Spleen (tissue), 11 donors: ENCODE measurements around the gene DIP2C. TPM values are rescaled to one million over a fixed set of nuclear protein-coding genes. Genes with fewer than 3 reads are reported as not detected.
"Not testable (repeated sequence)": the region's sequence is repeated elsewhere in the genome, so short reads cannot be mapped to it uniquely, and the experiment has no call there.

ENCODE experiments used
- DNase-seq: peaks from one replicate; pipeline ENCODE4 v3.0.0-alpha.2; 2020
- H3K27ac ChIP-seq, 8 donors: fragments of 200-600 bp; sonication (generic) in 7 of 8; 1 replicate in 4 of 8; 2 replicates in 4 of 8; pipeline versions ENCODE4 v1.5.0 to v1.8.0; 2016 to 2021; ENCODE audit warnings: inconsistent platforms in 4 of 8, mild to moderate bottlenecking in 4 of 8, moderate library complexity in 1 of 8
- H3K27me3 ChIP-seq, 7 donors: fragments of 200-600 bp; sonication (generic) in 6 of 7; replicated peaks in 1 of 7; 1 replicate in 4 of 7; 2 replicates in 3 of 7; pipeline versions ENCODE4 v1.5.0 to v1.8.0; 2016 to 2021; ENCODE audit warnings: inconsistent platforms in 3 of 7, mild to moderate bottlenecking in 1 of 7
- H3K36me3 ChIP-seq, 6 donors: fragments of 200-600 bp; sonication (generic) in 5 of 6; 1 replicate in 4 of 6; 2 replicates in 2 of 6; pipeline versions ENCODE4 v1.5.0 to v1.8.0; 2016 to 2021; ENCODE audit warnings: inconsistent platforms in 2 of 6
- H3K4me1 ChIP-seq, 6 donors: fragments of 200-600 bp; sonication (generic) in 5 of 6; 1 replicate in 3 of 6; 2 replicates in 3 of 6; pipeline versions ENCODE4 v1.5.0 to v1.8.0; 2016 to 2021; ENCODE audit warnings: inconsistent platforms in 3 of 6
- H3K4me3 ChIP-seq, 8 donors: fragments of 200-600 bp; sonication (generic) in 7 of 8; 1 replicate in 4 of 8; 2 replicates in 4 of 8; pipeline versions ENCODE4 v1.5.0 to v1.8.0; 2016 to 2021; ENCODE audit warnings: inconsistent platforms in 4 of 8, mild to moderate bottlenecking in 4 of 8, moderate library complexity in 2 of 8
- H3K9me3 ChIP-seq, 8 donors: fragments of 200-600 bp; sonication (generic) in 7 of 8; 1 replicate in 4 of 8; 2 replicates in 4 of 8; pipeline versions ENCODE4 v1.5.0 to v1.8.0; 2016 to 2021; ENCODE audit warnings: inconsistent platforms in 4 of 8
- CTCF ChIP-seq, 11 experiments: fragments of 200-600 bp in 7 of 11; fragments of 450-650 bp in 4 of 11; sonication (generic) in 4 of 11; IDR thresholded peaks in 8 of 11; conservative IDR thresholded peaks in 3 of 11; 1 replicate in 7 of 11; 2 replicates in 4 of 11; pipeline versions ENCODE4 v1.4.0 to v1.8.0; 2016 to 2021; ENCODE audit warnings: antibody characterized with exemption in 11 of 11, inconsistent platforms in 4 of 11, mild to moderate bottlenecking in 1 of 11
- POLR2A ChIP-seq, 3 donors: fragments of 450-650 bp; IDR thresholded peaks; one replicate each; pipeline ENCODE4 v1.5.1; 2017; ENCODE audit warnings: antibody characterized with exemption in 3 of 3, mild to moderate bottlenecking in 1 of 3
- POLR2AphosphoS5 ChIP-seq, 3 donors: sonication (generic); formaldehyde crosslinking; IDR thresholded peaks; one replicate each; pipeline ENCODE4 v1.5.1; 2017; ENCODE audit warnings: antibody characterized with exemption in 3 of 3
- WGBS, 5 donors: extraction: QIAGEN DNeasy Blood & Tissue Kit in 3 of 5; methylation state at CpG; one replicate each; pipeline versions ENCODE4 v1.1.5 to v1.1.7; 2013 to 2018; 5-methylcytosine and 5-hydroxymethylcytosine counted together
- intact Hi-C: fragments of 100-400 bp; cut with DNase I; formaldehyde crosslinking; loops from one replicate; pipeline ENCODE4 v1.15.0; 2023; ENCODE audit warnings: low total_unique reads
- polyA plus RNA-seq, 3 donors: library from polyadenylated mRNA; stranded (reverse); fragments of 200-250 nt; gene quantifications; one replicate each; pipeline ENCODE4 v1.2.1, GENCODE V29; 2013
- total RNA-seq, 7 donors: library from RNA; depleted of rRNA in 3 of 7; stranded (reverse); fragments of >200 nt in 3 of 7; fragmentation: NEBNext Ultra II Directional in 4 of 7; extraction: Animal tissue kit (Norgen Biotek cat#: 25700) in 4 of 7; gene quantifications; one replicate each; pipeline versions ENCODE4 v1.1.0 to v1.2.1, GENCODE V29; 2016 to 2021
- donor health status: healthy with polysubstance abuse.
- donor health status: DM: no; HTN: no; CAD: no; lungs with moderate emphysema.
- donor health status: DM: no; HTN: no; CAD: no.
- donor health status: Bipolar disorder and iron deficiency.
- donor health status: healthy.
- donor health status: DM: no; HTN: no; CAD: no.
- donor health status: DM: yes; HTN: yes; CAD: no.

DIP2C gene
- total and polyA plus RNA-seq, 10 donors, result 2.2 to 13.1 (median 9.0) TPM

DNA sequence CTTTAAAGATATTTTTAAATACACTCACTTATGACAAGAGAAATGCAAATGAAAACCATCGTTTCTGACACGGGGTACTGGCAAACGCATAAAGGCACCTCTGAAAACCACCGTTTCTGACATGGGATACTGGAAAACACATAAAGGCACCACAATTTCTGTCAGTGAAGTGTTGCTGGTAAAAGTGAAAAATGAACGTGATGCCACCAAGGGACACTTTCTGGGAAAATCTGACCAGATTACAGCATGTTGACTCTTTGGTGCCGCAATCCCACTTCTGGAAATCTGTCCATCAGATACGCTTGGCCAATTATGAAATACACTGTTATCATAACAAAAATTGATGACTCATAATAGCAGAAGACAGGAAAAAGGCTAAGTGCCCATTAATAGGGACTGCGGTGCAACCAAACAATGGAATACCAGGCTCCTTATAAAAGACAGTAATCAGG, 422.5 kb downstream of the DIP2C start:
- H3K4me1 ChIP-seq, result no peaks in the 10 kb centered on the region
- 53 to 70% (median 64%) methylated on average over 8 of the region's 8 CpGs for WGBS, 5 donors
- no peak overlapping the region for H3K27ac ChIP-seq
- intact Hi-C loops, result no loop called here
- H3K4me3 ChIP-seq, result no peak overlapping the region
- no peaks in the 10 kb centered on the region for H3K27me3 ChIP-seq
- no peaks in the 10 kb centered on the region for H3K36me3 ChIP-seq
- no peak for DNase-seq
- TF ChIP-seq POLR2A (IDR thresholded peaks at IDR 0.05) (no peak), POLR2AphosphoS5 (IDR thresholded peaks at IDR 0.05) (no peak), CTCF (IDR thresholded peaks at IDR 0.05 in 8 of 11, conservative IDR thresholded peaks at IDR 0.05 in 3 of 11) (no peak)
- no peaks in the 10 kb centered on the region for H3K9me3 ChIP-seq

DNA sequence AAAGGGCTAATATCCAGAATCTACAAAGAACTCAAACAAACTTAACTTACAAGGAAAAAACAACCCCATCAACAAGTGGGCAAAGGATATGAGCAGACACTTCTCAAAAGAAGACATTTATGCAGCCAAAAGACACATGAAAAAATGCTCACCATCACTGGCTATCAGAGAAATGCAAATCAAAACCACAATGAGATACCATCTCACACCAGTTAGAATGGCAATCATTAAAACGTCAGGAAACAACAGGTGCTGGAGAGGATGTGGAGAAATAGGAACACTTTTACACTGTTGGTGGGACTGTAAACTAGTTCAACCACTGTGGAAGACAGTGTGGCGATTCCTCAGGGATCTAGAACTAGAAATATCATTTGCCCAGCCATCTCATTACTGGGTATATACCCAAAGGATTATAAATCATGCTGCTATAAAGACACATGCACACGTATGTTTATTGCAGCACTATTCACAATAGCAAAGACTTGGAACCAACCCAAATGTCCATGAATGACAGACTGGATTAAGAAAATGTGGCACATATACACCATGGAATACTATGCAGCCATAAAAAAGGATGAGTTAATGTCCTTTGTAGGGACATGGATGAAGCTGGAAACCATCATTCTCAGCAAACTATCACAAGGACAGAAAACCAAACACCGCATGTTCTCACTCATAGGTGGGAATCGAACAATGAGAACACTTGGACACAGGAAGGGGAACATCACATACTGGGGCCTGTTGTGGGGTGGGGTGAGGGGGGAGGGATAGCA, 423.5 kb downstream of the DIP2C start:
- H3K4me3 ChIP-seq, H3K36me3 ChIP-seq, H3K9me3 ChIP-seq, H3K27ac ChIP-seq, DNase-seq, intact Hi-C loops, H3K4me1 ChIP-seq, H3K27me3 ChIP-seq: not testable (repeated sequence)
- 60 to 95% (median 62%) methylated on average over 3 to 4 of the region's 5 CpGs for WGBS, 5 donors

GRCh38 chr10:265074-265440, 424.4 kb downstream of the DIP2C start:
- H3K27ac ChIP-seq, H3K27me3 ChIP-seq, H3K4me3 ChIP-seq, H3K9me3 ChIP-seq, intact Hi-C loops, H3K36me3 ChIP-seq, DNase-seq: not testable (repeated sequence)
- WGBS, 5 donors, result 81 to 88% (median 85%) methylated on average over 6 of the region's 6 CpGs
- H3K4me1 ChIP-seq, result peaks cover 0 to 14% (median 0%) of the 10 kb centered on the region in 6 donors

DNA sequence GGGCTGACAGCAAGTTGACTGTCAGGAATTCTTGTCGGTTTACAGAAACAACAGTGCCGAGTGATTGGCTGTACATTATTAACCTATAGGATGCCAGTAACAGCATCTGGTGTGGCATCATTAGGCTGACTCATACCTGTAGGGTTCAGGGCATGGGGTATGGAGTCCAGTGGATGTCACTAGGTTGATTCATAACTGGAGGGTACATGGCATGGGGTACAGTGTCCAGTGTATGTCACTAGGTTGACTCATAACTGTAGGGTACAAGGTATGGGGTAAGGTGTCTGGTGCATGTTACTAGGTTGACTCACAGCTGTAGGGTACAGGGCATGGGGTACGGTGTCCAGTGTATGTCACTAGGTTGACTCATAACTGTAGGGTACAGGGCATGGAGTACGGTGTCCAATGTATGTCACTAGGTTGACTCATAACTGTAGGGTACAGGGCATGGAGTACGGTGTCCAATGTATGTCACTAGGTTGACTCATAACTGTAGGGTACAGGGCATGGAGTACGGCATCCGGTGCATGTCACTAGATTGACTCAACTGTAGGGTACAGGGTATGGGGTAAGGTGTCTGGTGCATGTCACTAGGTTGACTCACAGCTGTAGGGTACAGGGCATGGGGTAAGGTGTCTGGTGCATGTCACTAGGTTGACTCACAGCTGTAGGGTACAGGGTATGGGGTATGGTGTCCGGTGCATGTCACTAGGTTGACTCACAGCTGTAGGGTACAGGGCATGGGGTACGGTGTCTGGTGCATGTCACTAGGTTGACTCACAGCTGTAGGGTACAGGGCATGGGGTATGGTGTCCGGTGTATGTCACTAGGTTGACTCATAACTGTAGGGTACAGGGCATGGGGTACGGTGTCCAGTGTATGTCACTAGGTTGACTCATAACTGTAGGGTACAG, 425.1 kb downstream of the DIP2C start:
- intact Hi-C loops, H3K36me3 ChIP-seq, H3K27me3 ChIP-seq, H3K4me3 ChIP-seq, H3K9me3 ChIP-seq, DNase-seq, H3K27ac ChIP-seq: not testable (repeated sequence)
- WGBS, 5 donors, result 62 to 82% (median 80%) methylated on average over 10 to 11 of the region's 11 CpGs
- H3K4me1 ChIP-seq, result peaks cover 0 to 14% (median 0%) of the 10 kb centered on the region in 6 donors

GRCh38 chr10:260819-261429, 428.5 kb downstream of the DIP2C start:
- Histone ChIP-seq H3K27me3 (no peaks in the 10 kb centered on the region), H3K9me3 (no peaks in the 10 kb centered on the region), H3K4me3 (no peak overlapping the region), H3K36me3 (peaks cover 0 to 6% (median 0%) of the 10 kb centered on the region in 6 donors), H3K4me1 (peaks cover 0 to 14% (median 0%) of the 10 kb centered on the region in 6 donors), H3K27ac (peak overlapping the region in 5 of 8 donors; percentile 20 to 62 (median 56))
- intact Hi-C loops, result no loop called here
- no peak for DNase-seq
- TF ChIP-seq CTCF (IDR thresholded peaks at IDR 0.05 in 8 of 11, conservative IDR thresholded peaks at IDR 0.05 in 3 of 11), result no peak
- TF ChIP-seq POLR2A (IDR thresholded peaks at IDR 0.05), result no peak
- TF ChIP-seq POLR2AphosphoS5 (IDR thresholded peaks at IDR 0.05), result no peak
- 49 to 56% (median 53%) methylated on average over 15 of the region's 15 CpGs for WGBS, 5 donors
